Stimulated activated CD4-positive, alpha-beta T cell treated with anti-CD3 and anti-CD28 coated beads, TNF-alpha, amount 100 ng/mL, for 1 hour (primary cell): ENCODE data around the gene POGLUT2.

ENCODE experiments used
- DNase-seq, 3 donors: peaks; one replicate each; pipeline ENCODE4 v3.0.0-alpha.2; 2020; ENCODE audit warnings: low read depth in 3 of 3, low spot score in 1 of 3

POGLUT2 gene

DNA sequence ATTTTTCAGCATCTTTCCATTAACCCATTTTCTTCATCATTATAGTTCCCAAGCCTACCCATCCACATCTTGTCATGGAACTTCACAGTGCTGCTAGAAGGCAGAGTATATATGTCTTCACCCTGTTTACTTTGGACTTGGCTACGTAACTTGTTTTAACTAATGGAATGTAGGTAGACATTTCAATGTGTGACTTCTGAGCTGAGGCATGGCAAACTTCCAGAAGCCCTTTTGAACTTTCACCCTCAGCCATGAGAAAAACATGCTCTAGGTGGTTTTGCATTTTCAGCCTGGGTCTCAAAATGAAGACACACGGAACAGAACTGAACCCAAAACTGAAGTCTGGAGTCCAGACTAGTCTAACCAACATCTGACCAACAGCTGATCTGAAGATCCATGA lies 28.3 kb downstream of the POGLUT2 start:
- DNase-seq, result no peak

DNA sequence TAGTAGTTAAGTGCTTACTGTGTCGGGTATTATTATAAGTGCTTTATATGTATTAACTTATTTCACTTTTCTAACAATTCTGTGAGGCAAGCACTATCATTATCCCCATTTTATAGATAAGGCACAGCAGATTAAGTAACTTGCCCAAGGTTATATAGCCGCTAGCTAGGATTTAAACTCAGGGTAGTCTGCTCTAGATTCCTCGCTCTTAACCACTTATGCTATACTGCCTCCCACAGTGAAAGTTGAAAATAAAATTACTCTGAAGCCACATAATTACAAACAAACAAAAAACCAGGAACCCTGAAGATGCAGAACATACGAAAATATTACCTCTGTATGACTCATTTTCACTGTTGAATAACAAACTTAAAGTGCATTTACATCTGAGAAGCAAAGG lies 29.1 kb downstream of the POGLUT2 start:
- no peak for DNase-seq

DNA sequence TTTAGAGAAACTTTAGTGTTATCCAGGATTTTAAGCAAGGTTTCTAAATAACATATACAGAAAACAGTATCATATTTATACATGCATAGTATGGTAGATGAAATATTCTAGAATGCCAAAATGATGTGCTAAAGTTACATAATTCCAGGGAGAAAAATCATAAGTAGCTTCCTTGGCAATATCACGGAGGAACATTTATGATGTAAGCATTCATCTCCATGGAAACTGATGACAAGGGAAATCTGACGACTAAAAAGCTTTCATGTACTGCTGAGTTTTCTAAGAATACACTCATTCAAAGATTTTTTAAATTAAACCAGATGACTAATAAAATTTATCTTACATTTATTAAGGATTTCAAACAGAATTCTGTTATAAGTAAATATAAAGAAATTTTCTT lies 29.9 kb downstream of the POGLUT2 start:
- no peak for DNase-seq

DNA sequence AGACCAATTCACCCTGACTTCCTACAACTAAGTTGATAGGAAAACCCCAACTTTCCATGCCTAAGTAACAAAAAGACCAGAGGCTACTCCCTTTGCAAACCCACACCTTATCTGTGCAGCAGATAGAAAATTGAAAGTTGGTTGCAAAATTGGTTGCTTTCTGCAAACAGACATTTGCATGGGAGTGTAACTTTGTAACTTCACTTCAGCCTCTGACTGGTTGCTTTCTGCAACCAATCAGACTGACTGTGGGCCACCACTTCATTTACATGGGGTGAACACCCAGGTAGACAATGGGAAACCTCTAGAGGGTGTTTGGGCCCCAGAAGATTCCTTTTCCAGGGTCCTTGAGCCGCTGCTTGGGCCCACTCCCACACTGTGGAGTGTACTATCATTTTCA lies 35.0 kb downstream of the POGLUT2 start:
- DNase-seq, result no peak

DNA sequence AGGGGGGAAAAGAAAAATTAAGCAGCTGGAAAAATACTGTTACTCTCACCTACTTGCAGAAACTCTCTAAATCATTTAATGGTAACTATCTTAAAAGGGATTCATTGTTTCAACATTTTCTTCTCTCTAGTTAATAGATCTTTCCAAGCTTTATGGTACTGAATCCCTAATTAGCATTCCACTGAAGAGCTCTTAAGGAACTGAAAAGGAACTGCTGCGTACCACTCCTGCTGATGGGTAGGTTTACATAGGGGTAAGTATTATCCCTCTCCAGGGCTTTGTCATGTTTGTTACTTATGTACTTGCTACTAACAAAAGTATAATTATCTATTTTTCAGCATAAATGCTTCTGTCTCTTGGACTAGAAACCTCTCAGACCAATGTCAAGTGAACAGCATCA lies 37.7 kb downstream of the POGLUT2 start:
- no peak for DNase-seq

DNA sequence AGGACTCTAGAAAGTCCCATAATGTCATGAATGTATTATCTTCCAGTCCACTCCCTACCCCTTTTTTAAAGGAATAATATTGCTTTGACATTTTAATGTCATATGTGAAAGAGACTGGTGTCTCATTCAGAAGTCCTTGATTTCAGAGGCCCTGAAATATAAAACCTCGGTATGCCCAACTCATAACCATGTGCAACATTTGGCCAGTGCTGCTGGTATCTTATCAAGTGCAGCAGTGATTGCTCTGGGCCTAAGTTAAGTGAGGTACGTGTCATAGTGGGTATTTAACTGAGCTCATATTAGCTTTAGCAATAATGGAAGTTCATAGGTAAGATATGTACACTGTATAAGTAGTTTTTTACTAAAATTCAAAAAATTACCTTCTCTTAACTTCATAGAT lies 39.9 kb downstream of the POGLUT2 start:
- no peak for DNase-seq

DNA sequence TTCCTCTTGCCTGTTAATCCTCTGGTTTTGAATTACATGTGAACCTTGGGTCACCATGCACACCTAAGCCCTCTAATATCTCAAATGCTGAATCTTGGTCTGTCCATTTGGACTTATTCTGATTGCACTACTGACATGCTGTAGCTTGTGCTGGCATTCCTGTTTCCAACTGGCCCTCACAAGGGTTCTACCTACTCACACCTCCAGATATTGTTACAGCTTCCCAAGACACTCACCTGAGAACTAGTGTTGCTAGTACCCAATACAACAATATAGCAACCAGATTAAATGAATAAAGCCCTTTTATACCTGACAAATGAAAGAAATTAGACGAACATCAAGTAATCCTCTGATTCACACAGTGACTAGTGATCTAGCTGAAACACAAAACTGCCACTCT lies 41.8 kb downstream of the POGLUT2 start:
- DNase-seq, result no peak

DNA sequence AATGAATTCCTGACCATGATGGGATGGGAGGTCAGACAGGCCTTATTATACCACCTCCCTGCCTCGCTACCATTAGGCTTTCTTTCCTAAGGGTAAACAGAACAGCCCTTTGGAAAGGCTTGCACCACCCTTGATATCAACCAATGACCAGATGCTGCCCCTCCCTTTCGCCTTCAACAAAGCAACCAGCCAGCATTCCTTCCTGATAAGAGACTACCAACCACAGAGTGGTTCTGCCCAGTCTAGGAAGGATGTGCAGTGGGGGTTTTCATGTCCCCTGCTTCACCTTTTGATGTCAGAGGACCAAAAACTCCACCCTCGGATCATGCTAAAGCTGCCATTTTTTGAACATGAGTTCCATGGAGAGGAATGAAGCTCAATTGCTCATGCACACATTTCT lies 46.9 kb downstream of the POGLUT2 start:
- DNase-seq, result no peak

DNA sequence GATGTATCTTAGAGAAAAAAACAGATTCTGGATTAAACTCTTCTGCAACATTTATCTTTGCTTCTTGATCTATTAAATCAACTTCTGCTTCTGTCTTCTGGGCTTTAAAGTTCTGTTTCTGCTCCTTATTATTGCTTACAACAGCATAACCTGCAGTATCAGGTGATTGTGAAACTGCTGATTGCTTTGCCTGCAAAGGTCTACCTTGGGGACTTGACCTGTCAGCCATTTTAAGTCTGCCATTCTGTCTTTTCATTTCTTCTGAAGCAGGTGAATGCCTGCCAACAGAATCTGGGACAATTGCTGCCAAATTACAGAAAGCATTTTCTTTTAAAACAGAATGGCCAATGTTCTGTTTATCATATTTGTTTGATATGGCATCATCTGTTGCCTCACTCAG lies 56.3 kb downstream of the POGLUT2 start:
- no peak for DNase-seq

DNA sequence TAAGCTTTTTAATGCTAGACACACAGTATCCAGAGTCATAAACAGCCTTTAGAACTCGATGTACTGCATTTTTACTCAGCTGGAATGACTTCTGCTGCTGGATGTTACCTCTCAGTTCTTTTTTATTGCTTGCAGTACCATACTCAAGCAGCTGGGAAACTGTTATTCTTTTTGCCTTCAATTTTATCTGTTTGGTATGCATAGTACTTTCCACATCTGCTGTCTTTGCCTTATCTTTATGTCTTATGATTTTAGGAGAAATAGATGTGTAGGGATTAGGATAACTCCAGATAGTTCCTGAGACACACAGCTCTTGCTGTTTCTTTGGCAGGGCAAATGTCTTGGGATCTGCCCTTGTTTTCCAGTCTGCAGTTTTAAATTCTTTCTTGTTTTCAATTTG lies 56.7 kb downstream of the POGLUT2 start:
- no peak for DNase-seq
